ENCODE results near the gene PCSK7. TPM values are rescaled to one million over a fixed set of nuclear protein-coding genes. Genes with fewer than 3 reads are reported as not detected.

Gene PCSK7
- total and polyA plus RNA-seq, 10 of the 15 experiments (the other 5 are each of a cell fraction or from before 2014, with no cell fraction given), result 5.5 to 81.5 (median 51.6) TPM

GRCh38 chr11:117232092-117232878, 412 bp upstream of the PCSK7 start, which contains the start of gene RNF214 (continued):
- TF ChIP-seq ZNF592 (IDR thresholded peaks at IDR 0.05) (peak; percentile 17; the same call in 1 of the 2 replicates), MLLT1 (IDR thresholded peaks at IDR 0.05) (no peak), BMI1 (IDR thresholded peaks at IDR 0.05; ENCODE audit: borderline replicate concordance) (no peak), PRDM15 (CRISPR knock-in tag; IDR thresholded peaks at IDR 0.05) (no peak), IRF5 (IDR thresholded peaks at IDR 0.05; ENCODE audit: borderline replicate concordance) (no peak), PBX3 (IDR thresholded peaks at IDR 0.05; ENCODE audit: insufficient replicate concordance, low read depth, low read length) (no peak), ZNF24 (IDR thresholded peaks at IDR 0.05) (peak; percentile 16; the same call in 1 of the 2 replicates), ATF2 (IDR thresholded peaks at IDR 0.05; ENCODE audit: low read length) (no peak), BCL11A (IDR thresholded peaks at IDR 0.05; ENCODE audit: low read depth, low read length) (no peak), SUPT20H (IDR thresholded peaks at IDR 0.05; ENCODE audit: borderline replicate concordance, control insufficient read depth, low read depth, low read length) (no peak), FOS (IDR thresholded peaks at IDR 0.05; ENCODE audit: borderline replicate concordance, extremely low read depth, insufficient read length) (no peak), TARDBP (IDR thresholded peaks at IDR 0.05; ENCODE audit: borderline replicate concordance) (no peak), NR2C1 (IDR thresholded peaks at IDR 0.05) (peak; percentile 12; the same call in 1 of the 2 replicates), MEF2B (IDR thresholded peaks at IDR 0.05; ENCODE audit: partially characterized antibody, poor library complexity, severe bottlenecking) (peak; percentile 37)

All from GM12878 (cell line).